ENCODE data around the gene BASP1. TPM values are rescaled to one million over a fixed set of nuclear protein-coding genes. Genes with fewer than 3 reads are reported as not detected.

BASP1 gene
- total and polyA plus RNA-seq, 2 experiments from 2014 or later, result 87.5 to 114 TPM

- Histone ChIP-seq H3F3A (replicated peaks; ENCODE audit: low read depth) (no peaks in the 10 kb centered on the region), H3K4me1 (ENCODE audit: insufficient read depth) (peaks cover 15% of the 10 kb centered on the region), H2AFZ (no peak overlapping the region), H3K27ac (ENCODE audit: low read depth) (no peak overlapping the region), H3K9me2 (ENCODE audit: insufficient read depth) (no peaks in the 10 kb centered on the region), H3K79me2 (replicated peaks; ENCODE audit: insufficient read depth) (no peaks in the 10 kb centered on the region), H3K4me3 (no peak overlapping the region), H3K36me3 (ENCODE audit: insufficient read depth) (no peaks in the 10 kb centered on the region), H3K27me3 (ENCODE audit: insufficient read depth) (no peaks in the 10 kb centered on the region), H4K20me1 (replicated peaks; ENCODE audit: insufficient read depth) (no peaks in the 10 kb centered on the region), H3K4me2 (no peak overlapping the region)
- Mint-ChIP-seq H3K36me3 (ENCODE audit: low read depth) (no peaks in the 10 kb centered on the region), H3K4me1 (peaks cover 27% of the 10 kb centered on the region), H3K4me3 (no peak overlapping the region), H3K27ac (no peak overlapping the region), H3K27me3 (ENCODE audit: insufficient read depth, low read depth, poor library complexity) (peaks cover 2% of the 10 kb centered on the region), H3K9me3 (no peaks in the 10 kb centered on the region)
- no peak for DNase-seq (ENCODE audit: low spot score)
- no peak for ATAC-seq
- TF ChIP-seq REST (IDR thresholded peaks at IDR 0.05; ENCODE audit: unreplicated experiment) (no peak), POLR2AphosphoS5 (IDR thresholded peaks at IDR 0.05; ENCODE audit: low read depth) (no peak), ZNF462 (CRISPR knock-in tag; IDR thresholded peaks at IDR 0.05) (no peak), NANOG (IDR thresholded peaks at IDR 0.05; ENCODE audit: borderline replicate concordance) (no peak), JUNB (IDR thresholded peaks at IDR 0.05; ENCODE audit: unreplicated experiment) (no peak), EZH2phosphoT487 (IDR thresholded peaks at IDR 0.05; ENCODE audit: unreplicated experiment) (no peak), ZNF114 (CRISPR knock-in tag; IDR thresholded peaks at IDR 0.05) (no peak), EZH2 (IDR thresholded peaks at IDR 0.05; ENCODE audit: low read depth, unreplicated experiment) (no peak), ZNF331 (CRISPR knock-in tag; IDR thresholded peaks at IDR 0.05; ENCODE audit: low read depth) (no peak), CTCF (conservative IDR thresholded peaks at IDR 0.05; ENCODE audit: low read depth in 2 of 2) (no peak)
- TF ChIP-seq, protein P1, sequence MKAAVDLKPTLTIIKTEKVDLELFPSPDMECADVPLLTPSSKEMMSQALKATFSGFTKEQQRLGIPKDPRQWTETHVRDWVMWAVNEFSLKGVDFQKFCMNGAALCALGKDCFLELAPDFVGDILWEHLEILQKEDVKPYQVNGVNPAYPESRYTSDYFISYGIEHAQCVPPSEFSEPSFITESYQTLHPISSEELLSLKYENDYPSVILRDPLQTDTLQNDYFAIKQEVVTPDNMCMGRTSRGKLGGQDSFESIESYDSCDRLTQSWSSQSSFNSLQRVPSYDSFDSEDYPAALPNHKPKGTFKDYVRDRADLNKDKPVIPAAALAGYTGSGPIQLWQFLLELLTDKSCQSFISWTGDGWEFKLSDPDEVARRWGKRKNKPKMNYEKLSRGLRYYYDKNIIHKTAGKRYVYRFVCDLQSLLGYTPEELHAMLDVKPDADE (IDR thresholded peaks at IDR 0.05), result no peak
Observed at GRCh38 chr5:17169507-17169906, 47.9 kb upstream of the BASP1 start.

All from GM23338 (cell line).